HL-60/S4 (cell line): ENCODE data around the gene CLEC16A.
"Not testable (repeated sequence)": the region's sequence is repeated elsewhere in the genome, so short reads cannot be mapped to it uniquely, and the experiment has no call there.

Experiments
- in situ Hi-C: fragments of 300-500 bp; cut with MboI; formaldehyde crosslinking; loops from 2 replicates; pipeline ENCODE4 v1.14.3; 2022; ENCODE audit warnings: low sequenced_read_pairs

Gene CLEC16A

DNA sequence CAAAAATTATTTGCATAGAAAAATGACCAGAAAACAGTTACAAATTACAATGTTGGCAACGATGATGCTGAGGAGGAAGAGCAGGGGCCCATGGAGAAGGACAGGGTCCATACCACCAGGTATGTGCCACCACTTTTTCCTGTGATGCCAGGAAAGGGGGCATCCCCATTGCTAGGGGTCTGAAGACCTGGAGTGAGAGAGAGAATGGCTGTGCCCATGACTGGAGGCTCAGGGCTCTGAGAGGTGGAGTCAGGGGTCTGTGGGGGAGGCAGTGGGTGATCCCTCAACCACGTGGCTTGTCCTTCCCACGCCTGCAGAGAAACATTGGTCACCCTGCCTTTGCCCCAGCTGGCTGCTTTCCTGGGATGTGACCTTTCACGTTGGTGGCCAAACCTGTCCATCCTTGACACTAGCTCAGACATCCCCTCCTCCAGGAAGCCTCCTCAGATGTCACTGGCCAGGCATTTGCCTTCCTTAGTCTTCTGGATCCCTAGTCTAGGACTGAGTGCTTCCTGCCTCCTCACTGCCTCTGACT lies 260.2 kb downstream of the CLEC16A start:
- in situ Hi-C loops, result no loop called here

DNA sequence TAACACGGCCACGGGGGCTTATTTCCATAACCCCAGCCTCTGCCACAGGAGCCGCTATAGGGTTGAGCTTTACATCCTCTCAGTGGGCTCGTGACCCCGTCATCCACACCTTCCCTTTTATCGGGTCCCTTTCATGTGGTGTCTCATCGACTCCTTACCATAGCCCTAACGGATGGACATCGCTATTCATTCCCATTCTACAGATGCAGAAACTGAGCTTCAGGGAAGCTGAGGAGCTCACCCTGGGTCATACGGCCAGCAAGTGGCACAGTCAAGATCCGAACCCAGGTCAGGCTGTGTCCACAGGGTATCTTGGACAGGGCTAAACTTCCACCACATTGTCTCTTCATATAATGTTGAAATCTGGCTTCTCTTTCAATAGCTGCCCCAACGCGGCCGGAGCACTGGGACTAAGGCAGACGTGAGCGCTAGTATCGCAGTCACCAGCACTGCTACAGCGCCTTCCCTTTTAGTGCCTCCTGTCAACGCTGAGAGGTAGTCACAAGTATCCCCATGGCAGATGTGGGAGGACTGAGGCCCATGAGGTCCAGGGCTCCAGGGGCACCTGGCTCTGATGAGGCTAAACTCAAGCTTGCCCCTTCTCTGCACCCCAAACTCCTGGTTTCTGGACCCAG lies 260.8 kb downstream of the CLEC16A start:
- in situ Hi-C loops, result no loop called here

- in situ Hi-C loops, result no loop called here
These were observed 261.6 kb downstream of the CLEC16A start for GRCh38 chr16:11205754-11206581.

- in situ Hi-C loops, result no loop called here
These were observed 263.3 kb downstream of the CLEC16A start for GRCh38 chr16:11207646-11208045.

GRCh38 chr16:11208916-11209665 lies 264.7 kb downstream of the CLEC16A start:
- in situ Hi-C loops, result no loop called here

DNA sequence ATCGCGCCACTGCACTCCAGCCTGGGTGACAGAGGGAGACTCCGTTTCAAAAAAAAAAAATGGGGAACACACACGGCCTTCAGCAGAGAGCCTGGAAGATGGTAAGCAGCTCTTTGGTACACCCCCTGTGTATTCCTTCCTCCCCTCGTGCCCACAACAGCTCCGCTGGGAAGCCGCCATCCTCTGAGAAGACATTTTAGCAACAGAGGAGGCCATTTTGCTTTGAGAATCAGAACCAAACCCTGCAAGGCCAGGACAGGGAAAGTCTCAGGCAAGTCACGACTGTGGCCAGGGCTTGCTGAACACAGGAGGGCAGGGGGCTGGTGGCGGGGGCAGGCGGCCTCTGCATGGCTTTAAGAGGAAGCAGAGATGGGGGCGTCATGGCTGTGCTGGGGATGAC lies 265.9 kb downstream of the CLEC16A start:
- in situ Hi-C loops, result no loop called here

- in situ Hi-C loops, result no loop called here
These were observed 267.0 kb downstream of the CLEC16A start for GRCh38 chr16:11211061-11211976.

GRCh38 chr16:11211977-11212797 lies 267.8 kb downstream of the CLEC16A start:
- in situ Hi-C loops, result no loop called here

DNA sequence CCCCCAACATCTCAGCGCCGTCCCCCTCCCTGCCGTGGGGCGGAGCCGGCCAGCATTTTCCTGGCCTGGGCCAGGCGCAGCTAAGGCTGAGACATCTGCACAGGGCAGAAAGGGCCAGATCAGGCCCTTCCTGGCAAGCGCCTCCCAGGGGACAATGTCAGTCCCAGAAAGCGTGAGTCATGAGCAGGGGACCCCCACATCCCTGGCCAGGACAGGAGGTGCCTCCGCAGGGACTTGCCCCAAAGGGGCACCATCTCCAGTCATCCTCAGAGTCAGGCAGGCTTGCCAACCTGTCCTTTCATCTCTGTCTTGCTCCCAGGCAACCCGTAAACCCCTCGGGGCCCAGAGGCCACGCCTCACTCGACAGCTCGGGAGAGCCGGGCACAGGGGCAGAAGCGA lies 268.4 kb downstream of the CLEC16A start:
- in situ Hi-C loops, result no loop called here

GRCh38 chr16:11213373-11213772 lies 269.0 kb downstream of the CLEC16A start:
- in situ Hi-C loops, result no loop called here

DNA sequence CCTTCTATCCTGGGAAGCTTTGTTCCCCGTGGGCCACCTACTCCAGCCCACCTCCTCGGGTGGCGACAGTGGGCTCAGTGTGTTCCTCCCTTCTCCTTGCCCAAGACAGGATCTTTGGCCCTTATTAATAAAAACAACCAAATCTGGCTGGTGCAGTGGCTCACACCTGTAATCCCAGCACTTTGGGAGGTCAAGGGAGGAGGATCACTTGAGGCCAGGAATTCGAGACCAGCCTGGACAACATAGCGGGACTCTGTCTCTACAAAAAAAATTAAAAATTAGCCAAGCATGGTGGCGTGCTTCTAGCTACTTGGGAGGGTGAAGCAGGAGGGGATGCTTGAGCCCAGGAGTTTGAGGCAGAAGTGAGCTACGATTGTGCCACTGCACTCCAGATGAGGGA lies 269.4 kb downstream of the CLEC16A start:
- in situ Hi-C loops, result no loop called here

DNA sequence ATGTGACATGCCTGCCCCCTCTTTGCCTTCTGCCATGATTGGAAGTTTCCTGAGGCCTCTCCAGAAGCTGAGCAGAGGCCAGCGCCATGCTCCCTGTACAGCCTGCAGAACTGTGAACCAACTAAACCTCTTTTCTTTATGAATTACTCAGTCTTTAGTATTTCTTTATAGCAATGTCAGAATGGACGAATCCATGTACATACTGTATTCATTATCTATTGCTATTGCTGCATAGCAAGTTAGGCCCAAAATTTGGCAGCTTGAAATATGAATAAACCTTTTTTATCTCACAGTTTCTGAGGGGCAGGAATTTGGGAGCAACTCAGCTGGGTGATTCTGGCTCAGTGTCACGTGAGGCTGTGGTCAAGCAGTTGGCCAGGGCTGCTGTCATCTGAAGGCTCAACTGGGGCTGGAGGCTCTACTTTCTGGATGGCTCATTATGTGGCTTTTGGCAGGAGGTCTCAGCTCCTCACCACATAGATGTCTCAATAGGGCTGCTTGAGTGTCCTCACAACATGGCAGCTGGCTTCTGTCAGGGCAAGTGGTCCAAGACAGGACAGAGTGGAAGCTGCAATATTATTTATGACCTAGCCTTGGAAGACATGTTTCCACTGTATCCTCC lies 271.7 kb downstream of the CLEC16A start:
- in situ Hi-C loops, result no loop called here

DNA sequence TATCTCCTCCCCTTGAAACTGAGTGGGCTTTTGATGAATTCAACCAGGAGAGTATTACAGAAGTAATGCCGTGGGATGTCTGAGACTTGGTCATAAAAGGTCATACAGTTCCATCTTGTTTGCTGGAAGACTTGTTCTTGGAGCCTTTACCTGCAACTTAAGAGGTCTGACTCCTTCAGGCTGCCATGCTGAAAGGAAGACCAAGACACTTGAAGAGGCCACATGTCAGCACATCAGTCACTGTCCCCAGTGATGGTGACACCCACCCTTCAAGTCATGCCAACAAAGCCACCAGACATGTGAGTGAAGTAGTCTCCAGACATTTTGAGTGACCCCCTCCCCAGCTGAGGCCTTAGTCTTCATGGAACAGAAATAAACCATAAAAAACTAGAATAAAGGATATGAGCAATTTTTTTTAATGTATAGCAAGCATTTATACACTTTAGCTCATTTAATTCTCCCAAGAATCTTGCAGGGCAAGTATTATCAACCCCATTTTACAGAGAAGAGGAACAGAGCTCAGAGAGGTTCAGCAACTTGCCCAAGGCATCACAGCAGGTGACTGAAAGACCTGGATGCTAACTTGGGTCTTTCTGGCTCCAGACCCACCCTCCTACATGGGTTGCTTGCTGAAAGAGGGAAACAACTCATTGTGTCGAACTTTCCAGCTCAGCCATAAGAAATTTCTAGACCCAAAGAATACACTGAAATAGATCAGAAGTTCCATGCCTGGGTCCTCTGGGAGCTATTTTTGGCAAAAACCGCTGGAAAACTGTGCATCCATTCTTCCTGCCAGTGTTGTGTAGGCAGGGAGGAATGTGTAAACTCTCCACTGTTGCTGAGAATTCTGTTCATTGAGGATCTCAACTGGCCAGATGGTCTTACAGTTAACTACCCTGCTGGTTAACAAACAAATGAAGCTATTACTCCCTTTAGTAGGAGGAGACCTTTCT lies 273.6 kb downstream of the CLEC16A start:
- in situ Hi-C loops, result no loop called here

GRCh38 chr16:11218604-11218962 lies 274.2 kb downstream of the CLEC16A start:
- in situ Hi-C loops, result no loop called here

- in situ Hi-C loops, result no loop called here
These were observed 274.8 kb downstream of the CLEC16A start for GRCh38 chr16:11219178-11219577.

DNA sequence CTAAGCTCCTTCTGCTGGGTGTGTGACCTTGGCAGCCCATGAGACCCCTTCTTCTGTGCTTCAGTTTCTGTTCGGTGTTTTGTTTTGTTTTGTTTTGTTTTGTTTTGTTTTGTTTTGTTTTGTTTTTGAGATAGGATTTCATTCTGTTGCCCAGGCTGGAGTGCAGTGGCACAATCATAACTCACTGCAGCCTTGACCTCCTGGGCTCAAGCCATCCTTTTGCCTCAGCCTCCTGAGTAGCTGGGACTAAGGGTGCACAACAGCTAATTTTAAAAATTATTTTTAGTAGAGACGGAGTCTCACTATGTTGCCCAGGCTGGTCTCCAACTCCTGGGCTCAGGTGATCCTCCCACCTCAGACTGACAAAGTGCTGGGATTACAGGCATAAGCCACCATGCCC lies 276.1 kb downstream of the CLEC16A start:
- in situ Hi-C loops, result not testable (repeated sequence)

DNA sequence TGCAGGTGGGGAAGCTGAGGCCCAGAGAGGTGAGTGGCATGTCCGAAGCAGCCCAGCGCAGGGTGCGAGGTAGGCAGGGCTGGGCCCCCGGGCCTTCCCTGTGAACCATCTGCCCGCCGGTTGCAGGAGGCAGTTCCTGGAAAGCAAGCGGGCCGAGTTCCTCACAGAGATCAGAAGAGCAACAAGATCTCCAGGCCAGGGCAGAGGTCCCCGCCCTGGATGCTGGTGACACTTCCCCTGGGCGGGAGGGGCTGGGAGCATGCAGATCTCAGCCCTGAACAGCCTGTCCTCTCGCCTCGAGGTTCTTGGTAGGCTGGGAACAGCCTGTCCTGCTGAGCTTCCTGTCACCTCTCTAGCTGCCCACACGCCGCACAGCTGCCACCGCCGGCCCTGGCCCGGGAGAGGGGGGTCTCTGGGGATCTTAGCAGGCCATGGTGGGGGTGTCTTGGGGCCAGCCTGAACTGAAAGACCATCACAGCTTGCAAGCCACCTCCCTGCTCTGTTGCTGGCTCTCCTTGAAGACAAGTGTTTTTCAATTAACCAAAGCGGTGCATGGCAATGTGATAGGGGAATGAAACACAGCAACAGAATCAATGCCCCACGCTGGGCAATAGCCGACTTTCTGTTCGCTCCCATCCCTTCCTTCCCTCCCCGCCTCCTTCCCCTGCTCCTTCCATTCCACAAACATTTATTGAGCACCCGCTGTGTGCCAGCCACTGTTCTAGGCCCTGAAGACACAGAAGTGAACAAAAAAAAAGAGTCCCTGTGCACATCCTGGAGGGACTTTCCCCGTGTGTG lies 279.9 kb downstream of the CLEC16A start:
- in situ Hi-C loops, result no loop called here
